Mucosa of stomach (tissue), 1 donor: ENCODE results near the gene MYBPC2.

Experiments used
- H3K27me3 ChIP-seq: one replicate; pipeline ENCODE4 v1.7.0; 2013; ENCODE audit warnings: mild to moderate bottlenecking, low read length; ENCODE audit not compliant: control insufficient read depth, insufficient read depth
- H3K36me3 ChIP-seq: one replicate; pipeline ENCODE4 v1.7.0; 2013; ENCODE audit warnings: low read length; ENCODE audit not compliant: control insufficient read depth, insufficient read depth
- H3K4me1 ChIP-seq: one replicate; pipeline ENCODE4 v1.7.0; 2013; ENCODE audit warnings: mild to moderate bottlenecking, low read length; ENCODE audit not compliant: control insufficient read depth, insufficient read depth
- H3K4me3 ChIP-seq: one replicate; pipeline ENCODE4 v1.7.0; 2013; ENCODE audit warnings: low read length
- H3K9ac ChIP-seq: one replicate; pipeline ENCODE4 v1.7.0; 2013; ENCODE audit warnings: mild to moderate bottlenecking, low read length, moderate library complexity
- H3K9me3 ChIP-seq: one replicate; pipeline ENCODE4 v1.7.0; 2013; ENCODE audit warnings: mild to moderate bottlenecking, low read length, moderate library complexity; ENCODE audit not compliant: control insufficient read depth
- donor health status: Pancreatic carcinoma.

MYBPC2 gene

DNA sequence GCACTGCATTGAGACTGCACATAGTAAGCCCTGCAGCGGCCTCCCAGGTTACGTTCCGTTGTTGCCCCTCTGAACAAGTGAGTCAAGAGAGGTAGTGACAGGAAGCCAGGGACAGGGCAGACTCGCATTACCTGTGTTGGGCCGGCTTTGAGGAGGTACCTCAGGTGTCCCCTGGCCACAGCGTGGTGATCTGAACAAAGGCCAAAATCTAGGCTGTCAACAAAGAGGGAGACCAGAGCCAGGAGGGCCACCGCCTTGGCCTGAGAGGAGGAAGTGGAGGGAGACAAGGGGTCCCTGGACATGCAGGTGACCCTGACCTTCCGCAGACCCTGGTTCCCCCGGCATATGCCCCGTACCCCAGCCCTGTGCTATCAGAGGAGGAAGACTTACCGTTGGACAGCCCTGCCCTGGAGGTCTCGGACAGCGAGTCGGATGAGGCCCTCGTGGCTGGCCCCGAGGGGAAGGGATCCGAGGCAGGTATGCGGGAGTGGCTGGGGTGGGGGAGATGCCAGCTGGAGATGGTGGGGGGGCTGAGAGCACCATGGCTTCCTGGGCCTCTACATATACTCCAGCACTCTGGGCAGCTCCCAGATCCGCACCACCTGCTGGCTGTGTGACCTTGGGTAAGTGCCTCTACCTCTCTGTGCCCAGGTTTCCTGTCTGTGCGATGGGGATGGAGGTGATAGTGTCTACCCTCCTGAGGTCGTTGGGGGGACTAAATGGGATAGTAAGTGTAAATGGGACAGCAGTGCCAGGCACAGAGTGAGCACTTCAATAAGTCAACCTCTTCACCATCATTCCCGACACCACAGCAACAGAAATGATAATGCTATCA is 9.2 kb upstream of the MYBPC2 start:
- H3K4me3 ChIP-seq: no peak overlapping the region
- no peaks in the 10 kb centered on the region for H3K9me3 ChIP-seq
- H3K36me3 ChIP-seq: no peaks in the 10 kb centered on the region
- peaks cover 6% of the 10 kb centered on the region for H3K4me1 ChIP-seq
- no peak overlapping the region for H3K9ac ChIP-seq
- H3K27me3 ChIP-seq: peaks cover 25% of the 10 kb centered on the region

DNA sequence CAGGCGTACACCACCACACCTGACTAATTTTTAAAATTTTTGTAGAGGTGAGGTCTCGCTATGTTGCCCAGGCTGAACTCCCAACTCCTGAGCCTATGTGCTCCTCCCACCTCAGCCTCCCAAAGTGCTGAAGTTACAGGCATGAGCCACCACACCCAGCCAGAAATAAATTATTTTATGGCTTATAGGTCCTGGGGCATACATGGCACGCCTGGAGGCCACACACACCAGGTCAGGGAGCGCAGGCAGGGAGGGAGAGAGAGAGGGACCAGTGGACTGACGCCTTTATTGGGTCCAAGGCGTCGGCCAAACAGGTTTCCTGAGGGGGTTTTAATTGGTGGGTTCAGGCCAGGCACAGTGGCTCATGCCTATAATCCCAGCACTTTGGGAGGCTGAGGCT is 7.1 kb upstream of the MYBPC2 start:
- peaks cover 7% of the 10 kb centered on the region for H3K4me1 ChIP-seq
- H3K9ac ChIP-seq: no peak overlapping the region
- no peaks in the 10 kb centered on the region for H3K9me3 ChIP-seq
- peaks cover 24% of the 10 kb centered on the region for H3K27me3 ChIP-seq
- H3K36me3 ChIP-seq: no peaks in the 10 kb centered on the region
- no peak overlapping the region for H3K4me3 ChIP-seq

DNA sequence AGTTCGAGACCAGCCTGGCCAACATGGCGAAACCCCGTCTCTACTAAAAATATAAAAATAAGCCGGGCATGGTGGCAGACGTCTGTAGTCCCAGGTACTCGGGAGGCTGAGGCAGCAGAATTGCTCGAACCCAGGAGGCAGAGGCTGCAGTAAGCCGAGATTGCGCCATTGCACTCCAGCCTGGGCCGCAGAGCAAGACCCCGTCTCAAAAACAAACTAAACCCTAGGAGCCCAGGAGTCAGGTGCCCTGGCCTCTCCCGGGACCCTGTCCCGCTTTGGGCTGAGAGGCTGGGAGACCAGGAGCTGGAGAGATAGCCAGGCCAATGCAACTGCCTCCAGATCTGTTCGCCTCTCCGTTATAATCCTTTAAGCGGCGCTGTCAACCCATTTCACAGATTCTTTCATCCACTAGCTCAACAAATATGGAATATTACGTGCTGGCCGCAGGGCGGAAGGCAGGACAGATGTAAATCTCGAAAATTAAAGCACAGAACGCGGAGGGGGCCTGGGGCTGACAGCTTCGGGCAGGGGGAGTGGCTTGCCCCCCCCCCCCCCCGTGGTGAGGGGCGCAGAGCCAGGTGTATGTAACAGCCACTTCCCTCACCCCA is 5.3 kb upstream of the MYBPC2 start:
- Histone ChIP-seq H3K9me3 (no peaks in the 10 kb centered on the region), H3K9ac (peak overlapping the region; percentile 39), H3K36me3 (no peaks in the 10 kb centered on the region), H3K4me3 (no peak overlapping the region), H3K27me3 (peaks cover 36% of the 10 kb centered on the region), H3K4me1 (peaks cover 17% of the 10 kb centered on the region)

DNA sequence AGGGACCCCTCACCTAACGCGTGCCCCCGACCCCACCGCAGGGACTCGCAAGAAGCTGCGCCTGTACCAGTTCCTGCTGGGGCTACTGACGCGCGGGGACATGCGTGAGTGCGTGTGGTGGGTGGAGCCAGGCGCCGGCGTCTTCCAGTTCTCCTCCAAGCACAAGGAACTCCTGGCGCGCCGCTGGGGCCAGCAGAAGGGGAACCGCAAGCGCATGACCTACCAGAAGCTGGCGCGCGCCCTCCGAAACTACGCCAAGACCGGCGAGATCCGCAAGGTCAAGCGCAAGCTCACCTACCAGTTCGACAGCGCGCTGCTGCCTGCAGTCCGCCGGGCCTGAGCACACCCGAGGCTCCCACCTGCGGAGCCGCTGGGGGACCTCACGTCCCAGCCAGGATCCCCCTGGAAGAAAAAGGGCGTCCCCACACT is 4.7 kb upstream of the MYBPC2 start:
- H3K4me1 ChIP-seq: peaks cover 17% of the 10 kb centered on the region
- no peaks in the 10 kb centered on the region for H3K36me3 ChIP-seq
- no peak overlapping the region for H3K4me3 ChIP-seq
- peaks cover 42% of the 10 kb centered on the region for H3K27me3 ChIP-seq
- peak overlapping the region; percentile 55 for H3K9ac ChIP-seq
- no peaks in the 10 kb centered on the region for H3K9me3 ChIP-seq

DNA sequence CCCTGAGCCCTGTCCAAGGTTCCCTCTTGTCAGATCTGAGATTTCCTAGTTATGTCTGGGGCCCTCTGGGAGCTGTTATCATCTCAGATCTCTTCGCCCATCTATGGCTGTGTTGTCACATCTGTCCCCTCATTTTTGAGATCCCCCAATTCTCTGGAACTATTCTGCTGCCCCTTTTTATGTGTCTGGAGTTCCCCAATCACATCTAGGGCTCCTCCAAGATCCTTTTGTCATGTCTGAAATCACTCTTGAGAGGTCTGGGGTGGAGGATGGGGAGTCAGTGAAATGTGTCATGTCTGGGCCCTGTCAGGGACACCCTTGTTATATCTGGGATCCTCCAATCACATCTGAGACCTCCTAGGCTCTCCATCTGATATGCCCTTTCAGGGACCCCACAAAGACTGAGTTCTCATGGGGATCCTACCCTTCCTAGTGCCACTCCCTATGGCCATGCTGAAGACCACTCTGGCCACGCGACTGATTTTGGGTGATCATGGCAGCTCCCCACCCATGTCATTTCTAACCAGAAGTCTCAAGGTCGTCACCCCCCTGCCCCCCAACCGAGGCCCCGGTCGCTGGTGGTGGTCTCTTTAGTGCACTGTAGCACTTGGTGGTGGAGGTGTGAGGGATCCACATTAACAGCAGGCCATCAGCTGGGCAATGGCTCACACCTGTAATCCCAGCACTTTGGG is 3.8 kb upstream of the MYBPC2 start:
- Histone ChIP-seq H3K4me1 (peaks cover 17% of the 10 kb centered on the region), H3K27me3 (peaks cover 43% of the 10 kb centered on the region)

DNA sequence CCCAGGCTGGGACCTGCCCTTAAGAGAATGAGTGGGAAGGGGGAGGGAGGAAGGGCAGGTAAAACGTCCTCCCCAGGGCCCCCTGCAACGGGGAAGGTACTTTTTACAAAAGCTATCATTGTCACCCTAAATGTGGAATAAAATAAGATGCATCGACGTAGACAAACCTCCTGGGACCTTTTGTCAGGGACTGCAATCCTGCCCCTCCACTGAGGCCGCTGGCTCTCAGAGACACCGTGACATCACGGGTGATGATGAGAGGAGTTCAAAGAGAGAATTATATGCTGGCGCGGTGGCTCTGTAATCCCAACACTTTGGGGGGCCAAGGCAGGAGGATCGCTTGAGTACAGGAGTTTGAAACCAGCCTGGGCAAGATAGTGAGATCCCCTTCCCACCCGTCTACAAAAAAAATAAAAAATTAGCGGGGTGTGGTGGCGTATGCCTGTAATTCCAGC is 1.8 kb upstream of the MYBPC2 start:
- peak overlapping the region; percentile 24 for H3K9ac ChIP-seq
- H3K9me3 ChIP-seq: no peaks in the 10 kb centered on the region
- peaks cover 17% of the 10 kb centered on the region for H3K4me1 ChIP-seq
- H3K27me3 ChIP-seq: peaks cover 51% of the 10 kb centered on the region
- peak overlapping the region; percentile 22 for H3K4me3 ChIP-seq
- no peaks in the 10 kb centered on the region for H3K36me3 ChIP-seq

More for the DNA sequence above, 3.8 kb upstream of the MYBPC2 start:
- Histone ChIP-seq H3K9me3 (no peaks in the 10 kb centered on the region), H3K36me3 (no peaks in the 10 kb centered on the region), H3K4me3 (no peak overlapping the region), H3K9ac (no peak overlapping the region)

DNA sequence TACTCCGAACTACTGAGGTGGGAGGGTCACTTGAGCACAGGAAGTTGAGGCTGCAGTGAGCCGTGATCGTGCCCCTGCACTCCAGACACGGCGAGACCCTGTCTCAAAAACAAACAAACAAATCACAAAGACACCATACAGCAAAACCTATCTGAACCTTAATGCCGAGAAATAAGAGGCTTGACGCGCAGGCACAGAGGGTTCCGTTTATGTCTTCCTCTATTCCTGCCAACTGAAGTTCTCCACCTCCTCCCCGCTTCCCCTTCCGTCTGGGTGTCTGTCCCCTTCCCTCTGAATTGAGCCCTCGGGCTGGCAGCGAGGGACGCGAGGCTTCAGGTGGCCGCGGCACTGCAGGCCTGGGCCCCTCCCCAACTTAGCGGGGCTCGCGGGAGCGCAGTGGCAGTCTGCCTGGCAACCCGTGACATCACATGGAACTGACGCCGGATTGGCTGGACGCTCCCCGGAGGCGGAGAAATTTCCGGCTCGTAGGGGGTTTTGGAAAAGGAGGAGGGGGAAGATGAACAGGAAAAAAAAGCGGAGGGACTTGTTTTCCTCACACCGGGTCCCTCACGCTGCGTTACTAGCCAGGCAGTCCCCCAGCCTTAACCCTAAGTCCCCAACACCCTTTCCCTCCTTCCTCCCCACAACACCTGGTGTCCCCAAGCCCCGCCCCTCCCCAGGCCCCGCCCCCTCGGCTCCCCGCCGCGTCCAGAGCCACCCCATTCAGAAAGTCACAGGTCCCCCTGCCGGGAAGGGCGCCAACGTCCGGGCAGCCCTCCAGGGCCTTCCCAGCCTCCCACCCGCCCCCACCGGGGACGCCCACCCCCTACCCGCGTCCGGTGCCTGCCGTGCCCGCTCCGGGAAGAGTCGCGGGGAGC is 1.1 kb upstream of the MYBPC2 start:
- peaks cover 51% of the 10 kb centered on the region for H3K27me3 ChIP-seq
- no peaks in the 10 kb centered on the region for H3K36me3 ChIP-seq
- H3K9me3 ChIP-seq: no peaks in the 10 kb centered on the region
- peaks cover 17% of the 10 kb centered on the region for H3K4me1 ChIP-seq
- peak overlapping the region; percentile 22 for H3K4me3 ChIP-seq
- peak overlapping the region; percentile 24 for H3K9ac ChIP-seq

DNA sequence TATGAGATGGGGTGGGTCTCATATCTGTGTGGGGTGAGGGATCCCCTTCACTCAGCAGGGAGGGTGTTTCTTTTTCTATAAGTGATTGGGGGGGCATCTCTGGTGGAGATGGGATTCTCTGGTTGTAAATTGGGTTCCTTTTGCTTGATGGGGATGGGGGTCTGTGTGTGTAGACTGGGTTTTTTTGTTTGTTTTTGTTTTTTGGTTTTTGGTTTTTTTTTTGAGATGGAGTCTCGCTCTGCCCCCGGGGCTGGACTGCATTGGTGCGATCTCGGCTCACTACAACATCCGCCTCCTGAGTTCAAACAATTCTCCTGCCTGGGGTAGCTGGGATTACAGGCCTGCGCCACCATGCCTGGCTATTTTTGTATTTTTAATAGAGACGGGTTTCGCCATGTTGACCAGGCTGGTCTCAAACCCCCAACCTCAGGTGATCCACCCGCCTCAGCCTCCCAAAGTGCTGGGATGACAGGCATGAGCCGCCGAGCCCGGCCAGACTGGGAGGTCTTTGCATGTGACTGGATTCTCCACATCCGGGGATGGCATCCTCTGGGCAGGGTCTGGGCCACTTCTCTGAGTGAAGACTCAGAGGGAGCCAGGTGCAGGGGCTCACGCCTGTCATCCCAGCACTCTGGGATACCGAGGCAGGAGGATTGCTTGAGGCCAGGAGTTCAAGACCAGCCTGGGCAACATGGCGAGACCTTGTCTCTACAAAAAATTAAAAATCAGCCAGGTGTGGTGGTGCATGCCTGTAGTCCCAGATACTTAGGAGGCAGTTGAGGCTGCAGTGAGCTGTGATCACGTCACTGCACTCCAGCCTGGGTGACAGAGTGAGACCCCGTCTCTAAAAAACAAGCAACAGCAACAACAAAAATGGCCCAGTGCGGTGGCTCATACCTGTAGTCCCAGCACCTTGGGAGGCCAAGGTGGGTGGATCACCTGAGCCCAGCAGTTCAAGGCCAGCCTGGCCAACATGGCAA is 799 bp downstream of the MYBPC2 start:
- H3K9me3 ChIP-seq: no peaks in the 10 kb centered on the region
- H3K4me3 ChIP-seq: no peak overlapping the region
- H3K27me3 ChIP-seq: peaks cover 41% of the 10 kb centered on the region
- H3K9ac ChIP-seq: peak overlapping the region; percentile 4
- no peaks in the 10 kb centered on the region for H3K36me3 ChIP-seq
- H3K4me1 ChIP-seq: peaks cover 12% of the 10 kb centered on the region

DNA sequence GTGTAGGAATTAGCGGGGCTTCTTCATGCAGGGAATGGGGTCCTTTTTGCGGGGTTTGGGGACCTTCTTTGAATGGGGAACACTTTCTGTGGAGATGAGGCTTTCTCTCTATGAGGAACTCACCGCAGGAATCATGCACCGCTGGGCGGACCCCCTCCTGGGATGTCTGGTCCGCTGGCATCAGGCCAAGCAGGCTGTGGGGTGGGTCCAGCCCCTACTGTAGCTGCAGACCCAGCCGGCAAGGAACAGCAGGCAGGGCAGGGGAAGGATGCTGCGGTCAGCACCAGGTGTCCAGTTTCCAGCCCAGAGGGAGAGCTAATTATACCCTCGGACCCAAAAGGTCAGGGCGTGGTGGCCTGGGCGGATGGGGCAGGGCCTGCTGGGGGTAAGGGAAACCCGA is 1.8 kb downstream of the MYBPC2 start:
- Histone ChIP-seq H3K4me1 (peaks cover 10% of the 10 kb centered on the region), H3K9me3 (no peaks in the 10 kb centered on the region), H3K4me3 (no peak overlapping the region), H3K27me3 (peaks cover 32% of the 10 kb centered on the region), H3K36me3 (no peaks in the 10 kb centered on the region), H3K9ac (no peak overlapping the region)

DNA sequence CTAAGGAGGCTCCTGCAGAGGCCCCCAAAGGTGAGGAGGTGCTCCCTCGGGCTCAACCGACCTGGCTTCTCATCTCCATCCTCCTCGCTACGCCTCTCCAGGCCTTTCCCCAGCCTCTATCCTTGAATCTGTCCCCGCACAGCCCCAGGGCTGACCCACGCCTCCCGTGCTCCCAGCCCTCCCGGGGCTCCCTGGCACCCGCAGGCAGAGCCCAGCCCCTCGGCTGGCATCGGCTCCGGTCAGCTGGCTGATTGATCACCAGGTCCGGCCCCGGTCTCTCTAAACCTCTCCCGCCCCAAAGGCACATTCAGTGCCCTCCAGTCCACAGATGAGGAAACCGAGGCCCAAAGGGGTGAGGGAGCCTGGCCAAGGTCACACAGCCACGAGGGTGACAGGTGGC is 2.5 kb downstream of the MYBPC2 start:
- Histone ChIP-seq H3K4me3 (no peak overlapping the region), H3K27me3 (peaks cover 29% of the 10 kb centered on the region), H3K9ac (no peak overlapping the region), H3K4me1 (peaks cover 10% of the 10 kb centered on the region), H3K36me3 (no peaks in the 10 kb centered on the region), H3K9me3 (no peaks in the 10 kb centered on the region)

DNA sequence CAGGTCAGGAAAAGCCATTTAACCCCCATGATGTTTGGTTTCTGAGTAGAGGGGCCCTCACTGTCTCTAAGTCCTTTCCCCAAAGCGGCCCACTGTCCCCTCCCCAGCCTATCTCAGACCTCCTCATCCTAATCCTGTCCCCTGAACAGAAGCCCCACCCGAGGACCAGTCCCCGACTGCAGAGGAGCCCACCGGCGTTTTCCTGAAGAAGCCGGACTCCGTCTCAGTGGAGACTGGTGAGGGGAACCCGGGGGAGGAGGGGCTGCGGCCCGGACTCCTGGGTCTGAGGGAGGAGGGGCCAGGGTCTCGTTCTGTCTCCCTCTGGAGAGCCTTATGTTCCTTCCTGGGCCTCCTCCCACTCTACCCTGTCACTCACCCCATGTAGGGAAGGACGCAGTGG is 2.9 kb downstream of the MYBPC2 start:
- no peak overlapping the region for H3K4me3 ChIP-seq
- H3K4me1 ChIP-seq: peaks cover 10% of the 10 kb centered on the region
- no peaks in the 10 kb centered on the region for H3K9me3 ChIP-seq
- H3K27me3 ChIP-seq: peaks cover 27% of the 10 kb centered on the region
- no peak overlapping the region for H3K9ac ChIP-seq
- H3K36me3 ChIP-seq: no peaks in the 10 kb centered on the region
